ENCODE measurements around the gene HSD11B1L.

HSD11B1L gene

GRCh38 chr19:5646703-5647102 lies 34.1 kb upstream of the HSD11B1L start:
- Histone ChIP-seq H3K4me3 (ENCODE audit: low read depth, low read length) (no peak overlapping the region), H3K4me1 (no peaks in the 10 kb centered on the region; the same call in 1 of the 2 replicates), H3K9me3 (no peaks in the 10 kb centered on the region), H3K36me3 (peaks cover 91% of the 10 kb centered on the region), H3K27me3 (no peaks in the 10 kb centered on the region)
- TF ChIP-seq, protein P1, sequence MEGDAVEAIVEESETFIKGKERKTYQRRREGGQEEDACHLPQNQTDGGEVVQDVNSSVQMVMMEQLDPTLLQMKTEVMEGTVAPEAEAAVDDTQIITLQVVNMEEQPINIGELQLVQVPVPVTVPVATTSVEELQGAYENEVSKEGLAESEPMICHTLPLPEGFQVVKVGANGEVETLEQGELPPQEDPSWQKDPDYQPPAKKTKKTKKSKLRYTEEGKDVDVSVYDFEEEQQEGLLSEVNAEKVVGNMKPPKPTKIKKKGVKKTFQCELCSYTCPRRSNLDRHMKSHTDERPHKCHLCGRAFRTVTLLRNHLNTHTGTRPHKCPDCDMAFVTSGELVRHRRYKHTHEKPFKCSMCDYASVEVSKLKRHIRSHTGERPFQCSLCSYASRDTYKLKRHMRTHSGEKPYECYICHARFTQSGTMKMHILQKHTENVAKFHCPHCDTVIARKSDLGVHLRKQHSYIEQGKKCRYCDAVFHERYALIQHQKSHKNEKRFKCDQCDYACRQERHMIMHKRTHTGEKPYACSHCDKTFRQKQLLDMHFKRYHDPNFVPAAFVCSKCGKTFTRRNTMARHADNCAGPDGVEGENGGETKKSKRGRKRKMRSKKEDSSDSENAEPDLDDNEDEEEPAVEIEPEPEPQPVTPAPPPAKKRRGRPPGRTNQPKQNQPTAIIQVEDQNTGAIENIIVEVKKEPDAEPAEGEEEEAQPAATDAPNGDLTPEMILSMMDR (IDR thresholded peaks at IDR 0.05; ENCODE audit: low read depth, low read length): no peak
- DNase-seq: no peak

DNA sequence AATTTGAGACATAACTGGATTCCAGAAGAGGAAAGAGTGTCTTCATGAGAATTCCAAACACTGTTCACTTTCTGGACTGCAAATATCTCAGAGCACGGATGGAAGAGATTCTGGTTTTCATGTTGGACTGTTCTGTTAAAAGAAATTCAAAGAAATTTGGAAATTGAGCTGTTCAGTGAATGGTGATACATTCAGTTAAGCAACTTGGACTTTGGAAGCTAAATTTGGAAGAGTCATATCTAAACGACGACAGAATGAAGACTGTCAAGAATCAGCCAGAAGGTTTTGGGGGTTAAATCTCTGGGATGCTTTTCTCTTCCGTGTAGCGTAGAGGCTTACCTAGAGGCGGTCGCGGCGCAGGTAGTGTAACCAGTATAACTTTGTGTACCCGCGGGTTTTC lies 32.4 kb upstream of the HSD11B1L start:
- TF ChIP-seq, protein P1 (IDR thresholded peaks at IDR 0.05; ENCODE audit: low read depth, low read length): no peak
- Histone ChIP-seq H3K9me3 (no peaks in the 10 kb centered on the region), H3K27me3 (no peaks in the 10 kb centered on the region), H3K4me1 (peaks cover 2% of the 10 kb centered on the region), H3K4me3 (ENCODE audit: low read depth, low read length) (no peak overlapping the region), H3K36me3 (peaks cover 93% of the 10 kb centered on the region)
- DNase-seq: no peak

DNA sequence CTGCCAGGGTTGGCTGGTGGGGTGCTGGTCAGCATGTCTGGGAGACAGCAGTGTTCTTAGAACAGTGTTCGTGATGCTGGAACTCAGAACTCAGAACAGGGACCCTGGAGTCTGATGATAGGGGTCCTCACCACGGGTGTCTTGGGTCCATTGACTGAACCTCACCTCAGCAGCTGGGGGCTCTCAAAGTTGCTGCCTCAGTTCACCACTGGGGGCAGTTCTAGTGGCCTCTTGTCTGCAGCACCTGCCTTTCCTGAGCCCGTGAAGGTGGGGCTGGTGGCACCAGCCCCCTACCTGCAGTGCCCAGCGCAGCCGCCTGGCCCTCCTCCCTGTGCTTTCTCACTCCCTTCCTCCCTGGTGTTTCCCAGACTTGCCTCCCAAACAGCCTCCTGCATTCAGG lies 29.5 kb upstream of the HSD11B1L start:
- no peaks in the 10 kb centered on the region for H3K27me3 ChIP-seq
- DNase-seq: no peak
- TF ChIP-seq, protein P1 (IDR thresholded peaks at IDR 0.05; ENCODE audit: low read depth, low read length): peak; percentile 15; the same call in 1 of the 2 replicates

DNA sequence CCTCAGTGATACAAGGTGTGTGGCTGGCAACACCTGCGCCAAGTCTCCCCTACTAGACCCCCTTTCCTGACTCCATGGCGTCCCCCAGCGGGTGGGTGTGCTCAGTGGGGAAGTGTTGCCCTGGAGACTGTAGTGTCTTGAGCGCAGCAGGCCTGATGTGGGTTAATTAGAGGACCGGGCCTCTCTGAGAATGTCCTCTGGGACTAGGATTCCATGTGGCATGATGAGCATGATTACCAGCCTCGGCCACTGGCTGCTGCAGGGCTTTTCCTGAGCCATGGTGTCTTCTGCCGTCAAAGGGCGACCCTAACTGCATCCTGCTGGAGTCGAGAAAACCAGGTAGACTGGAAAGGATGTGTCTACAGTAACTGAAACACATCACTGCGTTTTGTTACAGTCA lies 28.6 kb upstream of the HSD11B1L start:
- no peaks in the 10 kb centered on the region for H3K9me3 ChIP-seq
- peaks cover 2% of the 10 kb centered on the region for H3K4me1 ChIP-seq
- peak; percentile 69 for DNase-seq
- no peak overlapping the region for H3K4me3 ChIP-seq (ENCODE audit: low read depth, low read length)
- TF ChIP-seq, protein P1 (IDR thresholded peaks at IDR 0.05; ENCODE audit: low read depth, low read length): peak; percentile 37
- H3K36me3 ChIP-seq: peaks cover 92% of the 10 kb centered on the region
- no peaks in the 10 kb centered on the region for H3K27me3 ChIP-seq

More for the DNA sequence above, 29.5 kb upstream of the HSD11B1L start:
- Histone ChIP-seq H3K36me3 (peaks cover 93% of the 10 kb centered on the region), H3K4me3 (ENCODE audit: low read depth, low read length) (no peak overlapping the region), H3K4me1 (peaks cover 2% of the 10 kb centered on the region), H3K9me3 (no peaks in the 10 kb centered on the region)

GRCh38 chr19:5654931-5655330 lies 25.9 kb upstream of the HSD11B1L start:
- Histone ChIP-seq H3K36me3 (peaks cover 98% of the 10 kb centered on the region), H3K4me1 (peaks cover 2% of the 10 kb centered on the region)

DNA sequence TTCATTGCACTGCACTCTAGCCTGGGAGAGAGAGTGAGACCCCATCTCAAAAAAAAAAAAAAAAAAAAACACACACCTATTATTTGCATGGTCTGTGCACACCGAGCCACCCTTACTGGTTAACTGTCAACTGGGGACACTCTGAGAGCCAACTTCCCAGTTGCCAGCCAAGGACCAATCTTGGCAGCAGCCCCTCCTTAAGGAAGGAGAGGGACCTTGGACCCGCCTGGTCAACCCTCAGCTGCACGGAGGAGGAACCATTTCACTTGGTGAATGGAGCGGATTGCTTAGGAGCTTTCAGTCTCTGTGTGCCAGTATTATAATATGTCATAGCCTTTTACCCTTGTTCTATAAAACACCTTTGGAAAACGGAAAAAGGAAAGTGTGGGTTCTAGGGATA lies 25.4 kb upstream of the HSD11B1L start:
- Histone ChIP-seq H3K4me3 (ENCODE audit: low read depth, low read length) (no peak overlapping the region), H3K4me1 (peaks cover 2% of the 10 kb centered on the region), H3K27me3 (no peaks in the 10 kb centered on the region), H3K9me3 (no peaks in the 10 kb centered on the region), H3K36me3 (peaks cover 98% of the 10 kb centered on the region)
- no peak for DNase-seq
- TF ChIP-seq, protein P1 (IDR thresholded peaks at IDR 0.05; ENCODE audit: low read depth, low read length): no peak

More at GRCh38 chr19:5654931-5655330, 25.9 kb upstream of the HSD11B1L start:
- Histone ChIP-seq H3K27me3 (no peaks in the 10 kb centered on the region), H3K4me3 (ENCODE audit: low read depth, low read length) (no peak overlapping the region), H3K9me3 (no peaks in the 10 kb centered on the region)
- TF ChIP-seq, protein P1 (IDR thresholded peaks at IDR 0.05; ENCODE audit: low read depth, low read length): no peak
- DNase-seq: no peak
